Ovary (tissue), 3 donors: ENCODE results near the gene TOR3A.

Experiments
- EP300 ChIP-seq: sonication (generic); formaldehyde crosslinking; IDR thresholded peaks from one replicate; pipeline ENCODE4 v1.6.1; 2017; ENCODE audit warnings: antibody characterized with exemption
- POLR2A ChIP-seq: fragments of 450-650 bp; IDR thresholded peaks from one replicate; pipeline ENCODE4 v1.6.1; 2017; ENCODE audit warnings: antibody characterized with exemption, mild to moderate bottlenecking, moderate library complexity
- TF ChIP-seq, protein P1 (sequence below), 3 donors: fragments of 450-650 bp in 2 of 3; fragments of 200-600 bp in 1 of 3; IDR thresholded peaks; one replicate each; pipeline versions ENCODE4 v1.5.1 to v1.8.0; 2016 to 2022; ENCODE audit warnings: antibody characterized with exemption in 3 of 3, mild to moderate bottlenecking in 1 of 3
- donor health status: DM: no; HTN: no; CAD: no.

GRCh38 chr1:179101566-179101965, 19.7 kb downstream of the TOR3A start:
- TF ChIP-seq, protein P1, sequence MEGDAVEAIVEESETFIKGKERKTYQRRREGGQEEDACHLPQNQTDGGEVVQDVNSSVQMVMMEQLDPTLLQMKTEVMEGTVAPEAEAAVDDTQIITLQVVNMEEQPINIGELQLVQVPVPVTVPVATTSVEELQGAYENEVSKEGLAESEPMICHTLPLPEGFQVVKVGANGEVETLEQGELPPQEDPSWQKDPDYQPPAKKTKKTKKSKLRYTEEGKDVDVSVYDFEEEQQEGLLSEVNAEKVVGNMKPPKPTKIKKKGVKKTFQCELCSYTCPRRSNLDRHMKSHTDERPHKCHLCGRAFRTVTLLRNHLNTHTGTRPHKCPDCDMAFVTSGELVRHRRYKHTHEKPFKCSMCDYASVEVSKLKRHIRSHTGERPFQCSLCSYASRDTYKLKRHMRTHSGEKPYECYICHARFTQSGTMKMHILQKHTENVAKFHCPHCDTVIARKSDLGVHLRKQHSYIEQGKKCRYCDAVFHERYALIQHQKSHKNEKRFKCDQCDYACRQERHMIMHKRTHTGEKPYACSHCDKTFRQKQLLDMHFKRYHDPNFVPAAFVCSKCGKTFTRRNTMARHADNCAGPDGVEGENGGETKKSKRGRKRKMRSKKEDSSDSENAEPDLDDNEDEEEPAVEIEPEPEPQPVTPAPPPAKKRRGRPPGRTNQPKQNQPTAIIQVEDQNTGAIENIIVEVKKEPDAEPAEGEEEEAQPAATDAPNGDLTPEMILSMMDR (IDR thresholded peaks at IDR 0.05): no peak
- no peak for TF ChIP-seq EP300
- no peak for TF ChIP-seq POLR2A
